Endometrial microvascular endothelial cells (primary cell): ENCODE data around the gene PHF21B. TPM values are rescaled to one million over a fixed set of nuclear protein-coding genes. Genes with fewer than 3 reads are reported as not detected.
"Not testable (repeated sequence)": the region's sequence is repeated elsewhere in the genome, so short reads cannot be mapped to it uniquely, and the experiment has no call there.

Source experiments
- in situ Hi-C: cut with HindIII; loops from 2 replicates; pipeline ENCODE4 v1.10.0; 2017; ENCODE audit warnings: low sequenced_read_pairs, low pct_unique_long_range_greater_than_20kb; ENCODE audit errors: inconsistent ontology term
- total RNA-seq: library from RNA; depleted of rRNA; stranded (reverse); fragments of >200 nt; gene quantifications from one replicate; pipeline ENCODE4 v1.2.3, GENCODE V29; 2015; ENCODE audit errors: inconsistent ontology term

The PHF21B gene
- total RNA-seq, 1 donor from 2014 or later = not detected

DNA sequence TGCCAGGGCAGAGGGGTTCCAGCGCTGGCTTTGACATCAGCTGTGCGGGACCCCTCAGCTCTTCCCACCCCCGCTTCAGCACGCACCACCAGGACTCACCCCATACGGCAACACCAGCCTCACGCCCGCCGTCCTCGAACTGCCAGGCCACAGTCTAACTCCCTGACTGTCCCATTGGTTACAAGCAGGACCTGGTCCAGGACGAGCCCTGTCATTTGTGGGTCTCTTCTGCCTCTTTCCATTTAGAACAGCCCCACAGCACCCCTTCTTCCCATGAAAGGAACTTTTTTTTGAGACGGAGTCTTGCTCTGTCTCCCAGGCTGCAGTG, 81.7 kb downstream of the PHF21B start:
- in situ Hi-C loops = no loop called here

DNA sequence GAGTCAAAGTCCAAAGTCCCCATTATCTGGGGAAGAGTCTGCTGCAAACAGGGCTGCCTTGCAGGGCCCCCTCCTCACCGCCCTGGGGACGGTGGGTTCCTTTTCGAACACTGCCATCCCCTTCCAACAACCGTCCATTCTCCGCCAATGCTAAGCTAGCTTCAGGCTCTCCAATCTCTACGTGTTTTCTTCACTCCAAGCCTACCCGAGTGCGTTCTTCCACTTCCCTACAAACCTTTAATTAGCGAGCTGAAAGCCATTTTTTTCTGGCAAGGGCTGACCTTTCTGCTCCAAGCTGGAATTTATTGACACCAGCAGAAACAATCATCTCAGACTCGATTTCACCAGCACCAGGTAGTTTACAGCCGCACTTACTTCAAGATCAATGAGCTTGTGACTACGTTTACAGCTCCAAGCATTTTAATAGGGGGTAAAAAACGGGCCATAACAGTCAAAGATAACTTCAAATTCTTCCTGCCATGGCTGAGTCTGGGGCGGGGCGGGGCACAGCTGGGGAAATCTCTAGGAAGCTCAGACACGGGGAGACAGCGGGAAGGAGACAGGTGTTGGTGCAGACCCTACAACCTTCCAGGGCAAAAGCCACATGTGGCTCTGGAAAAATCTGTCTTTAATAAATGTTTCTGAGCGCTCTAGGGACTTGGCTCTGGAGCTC, 82.2 kb downstream of the PHF21B start:
- in situ Hi-C loops = no loop called here

DNA sequence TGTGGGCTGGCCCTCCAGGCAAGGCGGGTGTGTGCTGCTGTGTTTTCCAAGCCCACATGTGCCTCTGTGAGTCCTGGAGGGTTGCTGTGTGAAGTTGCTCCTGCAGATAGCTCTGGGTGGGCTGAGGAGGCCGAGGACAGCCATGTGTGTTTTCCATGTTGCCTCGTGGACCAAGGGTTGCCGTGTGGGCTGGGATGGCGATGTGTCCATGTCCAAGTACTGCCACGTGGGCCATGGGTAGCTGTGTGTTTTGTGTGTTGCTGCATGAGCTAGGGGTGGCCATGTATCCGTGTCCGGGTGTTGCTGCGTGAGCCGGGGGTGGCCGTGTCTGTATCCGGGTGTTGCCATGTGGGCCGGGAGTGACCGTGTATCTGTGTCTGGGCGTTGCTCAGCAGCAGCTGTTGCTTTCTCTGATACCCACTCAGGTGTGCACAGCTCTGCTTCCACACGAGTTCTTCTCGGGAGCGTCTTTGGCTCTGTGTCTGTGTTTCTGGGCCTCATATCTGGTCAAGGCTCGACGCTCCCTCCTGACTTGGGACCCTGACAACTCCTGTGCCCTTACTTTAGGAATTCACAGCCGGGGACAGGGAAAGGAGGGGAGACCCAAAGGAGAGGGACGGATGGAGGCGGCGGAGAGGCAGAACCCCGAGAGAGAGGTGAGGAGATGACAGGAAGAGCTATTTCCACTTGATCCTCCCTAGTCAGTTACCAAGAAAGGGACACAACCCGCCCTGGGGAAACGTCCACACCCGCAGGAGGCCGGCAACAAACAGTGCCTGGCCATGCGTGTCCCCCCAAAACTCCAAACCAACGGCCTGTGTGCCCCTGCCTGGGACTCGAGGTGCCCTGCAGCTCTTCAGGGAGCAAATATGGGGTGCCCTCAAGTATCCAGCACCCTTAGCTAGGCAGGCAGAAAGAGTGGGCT, 83.1 kb downstream of the PHF21B start:
- in situ Hi-C loops = no loop called here

DNA sequence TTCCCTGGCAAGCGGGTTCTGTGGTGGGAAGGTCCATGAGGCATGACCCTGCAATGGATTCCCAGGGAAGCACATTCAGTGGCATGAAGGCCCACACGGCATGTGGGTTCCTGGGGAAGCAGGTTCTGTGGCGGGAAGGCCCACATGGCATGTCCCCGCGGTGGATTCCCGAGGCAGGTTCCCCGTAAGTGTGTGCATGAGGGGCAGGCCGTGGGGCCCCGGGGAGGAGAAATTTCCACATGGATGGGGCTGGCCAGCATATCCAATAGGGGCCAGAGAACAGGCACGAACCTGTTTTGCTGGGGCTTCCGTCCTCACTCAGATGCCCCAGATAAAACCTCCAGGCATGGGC, 83.7 kb downstream of the PHF21B start:
- in situ Hi-C loops = no loop called here

DNA sequence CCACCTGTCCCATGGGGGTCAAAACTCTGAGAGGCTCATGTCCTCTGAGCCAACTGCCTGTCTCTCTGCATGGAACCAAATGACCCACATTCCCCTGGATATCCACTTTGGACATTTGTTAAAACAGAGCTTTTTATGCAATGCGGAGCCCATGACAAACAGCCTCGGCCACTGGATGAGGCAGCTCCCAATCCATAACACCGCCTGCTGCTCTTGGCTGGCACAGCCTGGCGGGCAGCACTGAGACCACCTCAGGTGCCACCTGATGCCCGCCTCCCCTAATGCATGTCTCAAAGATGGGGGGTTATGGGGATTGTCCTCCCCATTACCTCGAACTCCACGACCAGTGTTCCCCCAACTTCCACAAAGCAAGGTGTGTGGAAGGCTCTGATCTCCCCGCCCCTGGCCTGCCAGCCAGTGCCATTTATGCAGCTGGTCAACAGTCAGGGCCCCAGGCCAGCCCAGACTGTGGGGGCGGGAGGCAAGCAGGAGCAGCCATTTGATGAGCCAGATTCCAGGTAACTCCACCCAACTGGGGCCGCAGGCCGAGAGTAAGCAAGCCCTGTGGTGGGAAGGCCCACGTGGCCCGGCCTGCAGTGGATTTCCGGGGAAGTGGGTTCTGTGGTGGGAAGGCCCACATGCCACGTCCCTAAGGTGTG, 84.2 kb downstream of the PHF21B start:
- in situ Hi-C loops = no loop called here

DNA sequence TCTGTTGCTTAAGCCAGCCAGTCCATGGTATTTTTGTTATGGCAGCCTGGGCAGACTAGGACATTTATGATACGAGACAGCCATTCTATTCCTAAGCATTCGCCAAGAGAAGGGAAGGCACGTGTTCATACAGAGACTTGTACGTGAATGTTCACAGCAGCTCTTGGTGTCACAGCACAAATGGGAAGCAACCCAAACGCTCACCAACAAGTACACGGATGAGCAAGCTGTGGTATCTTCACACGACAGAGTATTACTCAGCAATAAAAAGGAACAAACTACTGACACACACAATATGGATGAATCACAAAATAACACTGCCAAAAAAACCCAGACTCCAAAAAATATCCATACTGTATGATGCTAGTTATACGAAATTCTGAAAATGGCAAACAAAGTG, 85.1 kb downstream of the PHF21B start:
- in situ Hi-C loops = no loop called here

DNA sequence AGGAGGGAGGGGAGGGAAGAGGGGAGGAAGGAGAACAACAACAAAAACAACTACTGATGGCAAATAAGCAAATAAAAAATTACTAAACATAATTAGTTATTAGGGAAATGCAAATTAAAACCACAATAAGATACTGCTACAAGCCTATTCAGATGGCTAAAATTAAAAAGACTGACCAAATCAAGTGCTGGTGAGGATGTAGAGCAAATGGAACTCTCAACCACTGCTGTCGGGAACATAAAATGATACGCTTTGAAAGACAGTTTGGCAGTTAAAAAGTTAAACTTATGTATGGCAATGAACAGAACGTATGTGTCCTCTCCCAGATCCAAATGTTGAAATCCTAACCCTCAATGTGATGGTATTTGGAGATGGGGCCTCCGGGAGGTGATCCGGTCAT, 85.7 kb downstream of the PHF21B start:
- in situ Hi-C loops = no loop called here

DNA sequence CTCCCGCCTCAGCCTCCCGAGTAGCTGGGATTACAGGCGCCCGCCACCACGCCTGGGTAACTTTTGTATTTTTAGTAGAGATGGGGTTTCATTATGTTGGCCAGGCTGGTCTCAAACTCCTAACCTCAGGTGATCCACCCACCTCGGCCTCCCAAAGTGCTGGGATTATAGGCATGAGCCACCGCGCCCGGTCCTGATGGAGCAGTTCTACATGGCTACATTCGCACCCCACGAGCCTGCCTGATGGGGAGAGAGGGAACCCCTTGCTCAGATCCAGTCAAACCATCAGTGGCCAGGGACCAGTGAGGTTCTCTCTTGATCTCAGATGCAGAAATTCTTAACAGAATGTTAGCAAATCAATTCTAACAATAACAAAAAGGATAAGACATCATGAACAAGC, 88.0 kb downstream of the PHF21B start:
- in situ Hi-C loops = not testable (repeated sequence)

DNA sequence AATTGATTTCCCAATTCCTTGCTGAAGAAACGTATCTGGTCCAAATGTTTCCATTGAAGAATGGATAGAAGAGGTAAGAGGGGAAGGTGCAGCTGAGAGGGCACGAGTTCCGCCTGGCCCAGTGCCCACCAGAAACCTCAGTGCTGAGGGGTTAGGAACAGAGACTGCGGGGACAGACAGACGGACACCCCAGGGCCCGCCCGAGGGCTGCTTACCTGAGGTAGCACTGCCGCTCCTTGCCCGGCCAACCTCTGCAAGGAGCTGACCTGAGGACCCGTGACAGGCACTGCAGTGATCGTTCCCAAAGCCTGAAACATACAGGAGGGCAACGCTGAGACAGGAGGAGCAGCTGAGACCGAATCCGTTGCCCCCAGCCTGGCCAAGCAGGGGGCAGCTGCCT, 89.6 kb downstream of the PHF21B start:
- in situ Hi-C loops = no loop called here

DNA sequence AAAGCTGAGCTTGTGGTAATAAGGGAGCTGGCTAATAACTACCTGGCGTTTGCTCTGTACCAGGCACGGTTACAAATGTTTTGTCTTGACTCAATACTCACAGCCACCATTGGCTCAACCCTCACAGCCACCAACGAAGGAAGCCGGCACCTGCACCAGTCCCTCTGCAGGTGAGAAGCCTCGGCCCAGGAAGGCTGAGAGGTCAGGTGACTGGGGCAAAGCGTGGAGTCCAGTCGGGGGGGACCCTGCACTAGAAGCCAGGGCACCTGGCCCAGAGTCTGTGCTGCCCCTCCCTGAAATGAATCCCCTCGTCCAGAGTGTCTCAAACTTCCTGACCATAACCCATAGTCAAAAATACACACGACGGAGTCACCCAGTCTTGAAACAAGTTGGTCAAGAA, 90.1 kb downstream of the PHF21B start:
- in situ Hi-C loops = no loop called here

DNA sequence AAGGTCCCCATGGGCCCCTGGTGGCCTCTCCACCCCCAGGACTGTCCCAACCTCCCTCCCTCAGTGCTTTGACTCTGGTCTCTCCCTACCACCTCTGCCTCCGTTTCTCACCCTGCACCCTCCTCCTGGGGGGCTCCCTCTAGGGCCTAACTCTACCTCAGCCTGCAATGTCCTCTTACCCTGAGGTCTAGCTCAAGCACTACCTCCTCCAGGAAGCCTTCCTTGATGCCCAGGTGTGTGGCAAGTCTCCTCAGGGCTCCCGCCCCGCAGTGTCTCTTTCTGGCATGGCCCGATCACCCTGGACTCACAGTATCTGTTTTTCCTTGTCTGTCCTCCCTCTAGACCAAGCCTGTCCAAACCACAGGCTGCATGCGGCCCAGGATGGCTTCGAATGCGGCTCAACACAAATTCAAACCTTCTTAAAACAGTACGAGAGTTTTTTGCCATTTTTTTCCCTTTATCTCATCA, 90.8 kb downstream of the PHF21B start:
- in situ Hi-C loops = no loop called here

DNA sequence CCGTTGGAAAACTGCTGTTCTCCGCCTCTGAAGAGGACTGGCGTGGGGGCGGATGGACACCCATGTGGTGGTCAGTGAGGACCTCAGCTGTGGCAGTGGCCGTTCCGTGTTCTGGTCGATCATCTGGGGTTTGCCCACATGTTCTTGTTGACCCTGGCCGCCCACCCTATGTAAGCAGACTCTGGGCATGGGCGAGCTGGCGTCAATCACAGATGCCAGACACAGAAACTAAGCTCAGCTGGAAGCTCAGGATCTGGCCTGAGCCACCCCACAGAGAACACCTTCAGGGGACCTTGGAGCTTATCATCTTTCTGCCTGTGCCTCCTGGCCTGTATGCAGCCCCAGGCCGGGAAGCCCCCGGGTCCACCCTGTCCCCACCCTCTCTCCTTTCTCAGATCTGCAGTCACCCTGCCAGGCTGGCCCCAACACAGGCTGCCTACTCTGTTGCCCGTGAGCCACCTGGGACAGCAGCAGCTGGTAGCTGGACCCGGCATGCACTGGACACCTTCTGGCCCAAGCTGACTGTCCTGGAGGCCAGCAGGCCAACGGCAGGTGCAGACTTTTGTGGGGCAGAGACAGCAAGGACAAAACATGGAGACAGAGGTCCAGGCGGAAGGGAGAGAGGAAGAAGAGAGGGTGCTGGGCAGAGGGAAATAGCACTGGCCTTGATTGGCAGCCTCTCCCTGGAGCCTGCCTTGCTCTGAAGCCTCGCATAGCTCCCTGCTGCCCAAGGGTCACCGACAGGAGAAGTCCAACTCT, 91.5 kb downstream of the PHF21B start:
- in situ Hi-C loops = no loop called here

DNA sequence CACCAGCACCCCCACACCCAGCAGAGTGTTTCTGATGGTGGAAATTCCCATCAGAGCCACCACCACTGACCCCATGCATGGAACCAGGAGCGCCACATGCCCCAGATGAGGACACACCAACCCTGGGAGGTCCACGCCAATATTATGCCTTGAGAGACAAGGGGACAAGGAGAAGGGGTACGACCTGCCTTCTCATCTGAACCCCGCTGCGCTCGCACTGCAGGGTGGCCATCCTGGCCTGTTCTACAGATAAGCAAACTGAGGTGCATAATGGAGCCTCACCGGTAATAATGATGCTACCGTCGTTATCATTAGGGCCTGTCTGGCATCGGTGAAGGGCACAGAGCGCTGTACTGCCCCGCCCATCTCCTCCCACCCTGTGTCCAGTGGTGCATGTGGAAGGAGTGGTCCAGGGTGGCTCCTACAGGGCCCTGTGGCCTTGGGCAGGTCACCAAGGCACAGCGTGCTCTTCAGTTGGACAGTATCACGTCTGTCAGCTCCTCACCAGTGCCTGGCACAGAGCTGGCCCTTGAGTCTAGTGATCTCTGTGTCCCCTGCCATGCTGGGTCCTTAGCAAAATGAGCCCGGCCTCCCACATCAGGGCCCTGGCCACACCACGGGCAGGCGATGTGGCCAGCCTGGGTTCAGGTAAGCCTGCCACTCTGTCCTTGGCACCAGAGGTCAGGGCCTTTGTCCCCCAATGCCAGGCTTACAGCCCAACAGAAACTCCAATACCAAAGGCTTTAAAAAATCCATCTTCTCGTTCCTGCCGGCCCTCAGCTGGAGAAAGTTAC, 92.2 kb downstream of the PHF21B start:
- in situ Hi-C loops = no loop called here

DNA sequence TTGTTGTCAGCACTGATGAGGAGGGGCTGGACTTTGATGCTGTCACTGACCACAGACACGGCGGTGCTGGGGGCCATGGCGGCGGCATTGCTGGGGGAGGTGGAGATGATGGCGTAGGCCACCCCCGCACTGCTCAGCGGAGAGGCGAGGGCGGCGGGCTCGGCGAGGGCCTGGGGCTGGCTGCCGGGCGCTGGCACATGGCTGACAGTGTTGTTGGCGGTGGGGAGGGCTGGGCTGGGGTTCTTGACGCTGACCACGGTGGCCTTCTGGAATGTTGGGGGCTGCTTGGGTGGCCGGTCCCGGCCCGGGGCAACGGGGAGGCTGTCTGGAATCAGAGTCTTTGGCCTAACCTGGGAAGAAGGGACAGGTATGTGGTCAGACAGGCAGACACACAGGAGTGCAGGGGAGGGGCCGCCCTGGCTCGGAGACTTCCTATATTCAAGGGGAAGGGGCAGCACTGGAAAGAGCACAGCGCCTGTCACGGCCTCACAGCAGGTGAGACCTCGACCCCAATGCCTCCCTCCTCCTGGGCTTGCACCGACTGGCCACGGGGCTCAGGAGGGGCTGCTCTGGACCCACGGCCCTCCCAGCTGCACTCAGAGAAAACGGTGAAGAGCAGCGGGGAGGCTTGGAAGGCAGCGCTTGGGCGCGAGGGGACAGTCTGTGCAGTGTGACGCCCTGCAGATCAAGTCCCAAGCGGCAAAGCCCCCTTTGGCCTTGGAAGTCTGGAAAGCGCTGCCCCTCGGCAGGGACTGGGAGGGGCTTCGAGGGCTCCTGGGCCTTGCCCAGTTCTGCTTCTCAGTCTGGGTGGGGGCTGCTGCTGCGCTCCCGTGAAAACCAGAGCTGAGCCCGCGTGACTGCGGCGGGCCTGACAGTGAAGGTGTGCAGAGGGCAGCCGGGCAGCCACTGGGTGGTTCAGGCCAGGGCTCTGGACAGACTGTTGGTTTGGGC, 93.2 kb downstream of the PHF21B start:
- in situ Hi-C loops = no loop called here

DNA sequence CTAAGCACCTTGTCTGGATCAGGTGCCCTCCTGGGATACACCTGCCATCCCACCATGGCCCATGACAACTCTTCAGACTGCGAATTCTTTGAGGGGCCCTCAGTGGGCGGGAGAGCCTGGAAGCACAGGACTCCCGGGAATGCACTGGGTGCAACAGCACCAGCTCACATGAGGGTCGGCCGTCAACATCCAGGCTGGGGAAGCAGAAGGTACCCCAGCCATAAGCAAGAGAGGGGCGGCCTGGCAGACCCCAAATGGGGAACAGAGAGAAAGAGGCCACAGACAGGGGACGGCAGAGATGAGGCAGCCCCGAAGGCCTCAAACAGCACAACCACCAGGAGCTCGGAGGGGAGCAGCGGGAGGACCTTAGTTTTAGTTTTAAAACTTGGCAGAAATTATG, 94.4 kb downstream of the PHF21B start:
- in situ Hi-C loops = no loop called here

DNA sequence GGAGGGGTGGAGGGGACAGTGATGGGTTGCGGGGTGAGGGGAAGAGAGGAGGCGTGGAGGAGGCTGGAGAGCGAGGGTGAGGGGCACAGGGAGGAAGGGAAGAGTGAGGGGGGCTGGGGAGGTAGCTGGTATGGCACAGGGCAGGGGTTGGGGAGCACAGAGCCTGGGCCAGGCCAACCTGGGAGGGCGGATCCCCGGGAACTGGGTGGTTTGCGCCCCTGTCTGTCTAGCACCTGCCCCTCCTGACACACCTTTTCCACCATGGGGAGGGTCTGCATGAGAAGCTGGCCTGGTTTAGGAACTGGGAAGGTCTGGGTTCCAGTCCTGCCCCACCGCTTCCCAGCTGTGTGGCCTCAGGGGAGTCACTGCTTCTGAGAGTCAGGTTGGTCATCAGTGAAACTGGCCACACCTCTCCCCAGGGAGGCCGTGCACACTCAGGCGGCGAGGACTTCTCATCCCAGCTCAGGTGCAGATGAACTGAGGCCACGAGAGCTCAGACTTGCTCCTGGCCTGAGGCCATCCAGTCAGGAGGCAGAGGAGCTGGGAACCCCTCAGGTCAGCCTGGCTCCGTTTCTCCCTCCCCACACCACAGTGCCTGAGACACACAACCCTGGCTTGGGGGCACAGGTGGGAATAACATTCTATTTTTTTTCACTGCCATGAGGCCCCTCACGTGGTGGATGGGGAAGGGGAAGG, 95.6 kb downstream of the PHF21B start:
- in situ Hi-C loops = no loop called here
